ENCODE data around the gene NLGN3. TPM values are rescaled to one million over a fixed set of nuclear protein-coding genes. Genes with fewer than 3 reads are reported as not detected.

Gene NLGN3
- total RNA-seq, 1 donor from 2014 or later, result under 0.01 TPM

- no peak for TF ChIP-seq CTCF (IDR thresholded peaks at IDR 0.05; ENCODE audit: insufficient read depth, low read length, severe bottlenecking)
- FAIRE-seq (no peak), DNase-seq (ENCODE audit: low read depth) (no peak)
- H3K4me3 ChIP-seq (ENCODE audit: low read depth, low read length), result no peak overlapping the region
- H3K27me3 ChIP-seq (ENCODE audit: control insufficient read depth, insufficient read depth, low read length), result no peaks in the 10 kb centered on the region
- no peaks in the 10 kb centered on the region for H3K36me3 ChIP-seq (ENCODE audit: control insufficient read depth, insufficient read depth, low read length)
Observed at GRCh38 chrX:71195964-71196649, 51.5 kb downstream of the NLGN3 start.

GRCh38 chrX:71198066-71198465, 53.4 kb downstream of the NLGN3 start:
- H3K36me3 ChIP-seq (ENCODE audit: control insufficient read depth, insufficient read depth, low read length), result no peaks in the 10 kb centered on the region
- FAIRE-seq (no peak), DNase-seq (ENCODE audit: low read depth) (no peak)
- no peak for TF ChIP-seq CTCF (IDR thresholded peaks at IDR 0.05; ENCODE audit: insufficient read depth, low read length, severe bottlenecking)
- H3K4me3 ChIP-seq (ENCODE audit: low read depth, low read length), result no peak overlapping the region
- no peaks in the 10 kb centered on the region for H3K27me3 ChIP-seq (ENCODE audit: control insufficient read depth, insufficient read depth, low read length)

- TF ChIP-seq CTCF (IDR thresholded peaks at IDR 0.05; ENCODE audit: insufficient read depth, low read length, severe bottlenecking), result no peak
- H3K27me3 ChIP-seq (ENCODE audit: control insufficient read depth, insufficient read depth, low read length), result no peaks in the 10 kb centered on the region
- DNase-seq (ENCODE audit: low read depth) (no peak), FAIRE-seq (no peak)
- no peak overlapping the region for H3K4me3 ChIP-seq (ENCODE audit: low read depth, low read length)
- H3K36me3 ChIP-seq (ENCODE audit: control insufficient read depth, insufficient read depth, low read length), result no peaks in the 10 kb centered on the region
Observed at GRCh38 chrX:71199252-71200008, 54.8 kb downstream of the NLGN3 start.

- DNase-seq (ENCODE audit: low read depth) (no peak), FAIRE-seq (no peak)
- H3K36me3 ChIP-seq (ENCODE audit: control insufficient read depth, insufficient read depth, low read length), result no peaks in the 10 kb centered on the region
- H3K27me3 ChIP-seq (ENCODE audit: control insufficient read depth, insufficient read depth, low read length), result no peaks in the 10 kb centered on the region
- TF ChIP-seq CTCF (IDR thresholded peaks at IDR 0.05; ENCODE audit: insufficient read depth, low read length, severe bottlenecking), result no peak
- H3K4me3 ChIP-seq (ENCODE audit: low read depth, low read length), result no peak overlapping the region
Observed at GRCh38 chrX:71210816-71211215, 66.2 kb downstream of the NLGN3 start.

- DNase-seq (ENCODE audit: low read depth) (no peak), FAIRE-seq (no peak)
- no peaks in the 10 kb centered on the region for H3K36me3 ChIP-seq (ENCODE audit: control insufficient read depth, insufficient read depth, low read length)
- no peak for TF ChIP-seq CTCF (IDR thresholded peaks at IDR 0.05; ENCODE audit: insufficient read depth, low read length, severe bottlenecking)
- no peak overlapping the region for H3K4me3 ChIP-seq (ENCODE audit: low read depth, low read length)
- H3K27me3 ChIP-seq (ENCODE audit: control insufficient read depth, insufficient read depth, low read length), result no peaks in the 10 kb centered on the region
Observed at GRCh38 chrX:71212536-71212935, 67.9 kb downstream of the NLGN3 start.

Measured in bronchial epithelial cell (primary cell).